H1 (cell line): ENCODE results near the gene MGAT4B. TPM values are rescaled to one million over a fixed set of nuclear protein-coding genes. Genes with fewer than 3 reads are reported as not detected.

ENCODE experiments used
- CTCF ChIA-PET: fragments of 300-600 bp; sonication (Branson Sonifier 250); formaldehyde crosslinking; loops from one replicate; lab custom pipeline; 2021; ENCODE audit not compliant: partially characterized antibody; lab: Charles Lee
- POLR2A ChIA-PET: fragments of 300-600 bp; sonication (Branson Sonifier 250); formaldehyde crosslinking; loops from one replicate; lab custom pipeline; 2021; ENCODE audit warnings: inconsistent platforms; ENCODE audit not compliant: partially characterized antibody; lab: Charles Lee
- DNase-seq, 2 experiments: peaks; one replicate each; pipeline versions ENCODE4 v3.0.0 to v3.0.0-alpha.2; 2010 to 2022; ENCODE audit warnings: low spot score in 2 of 2, low read depth in 1 of 2, mixed read lengths in 1 of 2
- FAIRE-seq: peaks from 2 replicates; lab custom pipeline; 2011; peaks lifted over from hg19 to GRCh38; lab: Jason Lieb, UNC
- H2AFZ ChIP-seq: 2 replicates; pipeline ENCODE4 v1.8.1; 2012; ENCODE audit warnings: low read length, inconsistent platforms
- H2AK5ac ChIP-seq: 2 replicates; pipeline ENCODE4 v1.6.1; 2013; ENCODE audit warnings: low read depth, low read length
- H2BK120ac ChIP-seq: replicated peaks from 2 replicates; pipeline ENCODE3; 2013; ENCODE audit warnings: low read depth, low read length, inconsistent platforms
- H2BK12ac ChIP-seq: 2 replicates; pipeline ENCODE4 v1.6.1; 2013; ENCODE audit warnings: low read depth, low read length
- H2BK15ac ChIP-seq: 2 replicates; pipeline ENCODE4 v1.6.1; 2013; ENCODE audit warnings: low read length
- H2BK20ac ChIP-seq: 2 replicates; pipeline ENCODE4 v1.6.1; 2013; ENCODE audit warnings: low read length
- H2BK5ac ChIP-seq: 2 replicates; pipeline ENCODE4 v1.6.1; 2013; ENCODE audit warnings: low read depth, low read length
- H3K14ac ChIP-seq: 2 replicates; pipeline ENCODE4 v1.6.1; 2013; ENCODE audit warnings: inconsistent platforms; ENCODE audit not compliant: insufficient read length
- H3K18ac ChIP-seq: 2 replicates; pipeline ENCODE4 v1.6.1; 2013; ENCODE audit warnings: low read length; ENCODE audit errors: extremely low read depth
- H3K23ac ChIP-seq: 2 replicates; pipeline ENCODE4 v1.6.1; 2013; ENCODE audit warnings: inconsistent platforms; ENCODE audit not compliant: insufficient read length
- H3K23me2 ChIP-seq: 2 replicates; pipeline ENCODE4 v1.6.1; 2013; ENCODE audit warnings: low read depth, low read length
- H3K27ac ChIP-seq: 2 replicates; pipeline ENCODE4 v1.6.1; 2011; ENCODE audit warnings: low read depth, low read length, inconsistent platforms
- H3K27me3 ChIP-seq, 4 experiments: replicated peaks in 1 of 4; 1 replicate in 1 of 4; 2 replicates in 3 of 4; pipeline versions ENCODE4 v1.6.1 to v1.8.1; 2011 to 2013; ENCODE audit warnings: low read length in 3 of 4, mild to moderate bottlenecking in 3 of 4, inconsistent platforms in 2 of 4, mixed read lengths in 2 of 4, moderate library complexity in 1 of 4; ENCODE audit not compliant: control insufficient read depth in 3 of 4, insufficient read depth in 3 of 4; ENCODE audit errors: extremely low read depth in 1 of 4
- H3K36me3 ChIP-seq, 4 experiments: 2 replicates each; pipeline versions ENCODE4 v1.6.1 to v1.8.1; 2011 to 2013; ENCODE audit warnings: mild to moderate bottlenecking in 4 of 4, low read length in 3 of 4, moderate library complexity in 2 of 4, control low read depth in 1 of 4, inconsistent platforms in 1 of 4; ENCODE audit not compliant: insufficient read depth in 4 of 4, control insufficient read depth in 2 of 4
- H3K4ac ChIP-seq: replicated peaks from 2 replicates; pipeline ENCODE3; 2013; ENCODE audit warnings: low read length, low read depth, mixed read lengths, inconsistent platforms; ENCODE audit not compliant: insufficient read length
- H3K4me1 ChIP-seq, 4 experiments: replicated peaks in 1 of 4; 1 replicate in 1 of 4; 2 replicates in 3 of 4; pipeline versions ENCODE4 v1.6.1 to v1.8.1; 2011 to 2013; ENCODE audit warnings: low read length in 3 of 4, inconsistent platforms in 2 of 4, mixed read lengths in 1 of 4; ENCODE audit not compliant: insufficient read depth in 4 of 4, control insufficient read depth in 3 of 4
- H3K4me2 ChIP-seq, 2 experiments: 2 replicates each; pipeline versions ENCODE4 v1.6.1 to v1.8.1; 2011 to 2013; ENCODE audit warnings: low read depth in 2 of 2, low read length in 2 of 2, control low read depth in 1 of 2, inconsistent platforms in 1 of 2, mild to moderate bottlenecking in 1 of 2; ENCODE audit not compliant: insufficient read depth in 1 of 2
- H3K4me3 ChIP-seq, 4 experiments: fragments of 200-600, 300-600 bp in 1 of 4; sonication (generic), shearing (Covaris generic), sonication (Bioruptor Twin) in 1 of 4; 2 replicates each; pipeline versions ENCODE4 v1.5.1 to v1.8.1; 2011 to 2016; ENCODE audit warnings: low read length in 4 of 4, low read depth in 3 of 4, control low read depth in 2 of 4, inconsistent platforms in 2 of 4, mild to moderate bottlenecking in 2 of 4, mixed read lengths in 1 of 4, moderate library complexity in 1 of 4; ENCODE audit not compliant: insufficient read depth in 2 of 4; ENCODE audit errors: extremely low read depth in 1 of 4
- H3K56ac ChIP-seq: replicated peaks from 2 replicates; pipeline ENCODE3; 2013; ENCODE audit warnings: low read depth, mild to moderate bottlenecking, mixed read lengths, low read length, inconsistent platforms; ENCODE audit not compliant: insufficient read length
- H3K79me1 ChIP-seq: 2 replicates; pipeline ENCODE4 v1.6.1; 2013; ENCODE audit warnings: low read depth, low read length, control low read depth
- H3K79me2 ChIP-seq, 2 experiments: 2 replicates each; pipeline versions ENCODE4 v1.6.1 to v1.8.1; 2012 to 2013; ENCODE audit warnings: low read length in 2 of 2, mild to moderate bottlenecking in 2 of 2, inconsistent platforms in 1 of 2; ENCODE audit not compliant: insufficient read depth in 2 of 2, control insufficient read depth in 1 of 2
- H3K9ac ChIP-seq, 4 experiments: replicated peaks in 1 of 4; 1 replicate in 1 of 4; 2 replicates in 3 of 4; pipeline versions ENCODE4 v1.6.1 to v1.8.1; 2011 to 2013; ENCODE audit warnings: low read depth in 3 of 4, low read length in 3 of 4, control low read depth in 2 of 4, mild to moderate bottlenecking in 2 of 4, moderate library complexity in 2 of 4, inconsistent platforms in 1 of 4; ENCODE audit errors: extremely low read depth in 1 of 4
- H3K9me3 ChIP-seq, 2 experiments: 2 replicates each; pipeline versions ENCODE4 v1.6.1 to v1.8.1; 2012 to 2013; ENCODE audit warnings: mild to moderate bottlenecking in 2 of 2, moderate library complexity in 2 of 2, control low read depth in 1 of 2, inconsistent platforms in 1 of 2, low read depth in 1 of 2, low read length in 1 of 2, mixed read lengths in 1 of 2; ENCODE audit not compliant: insufficient read depth in 2 of 2
- H4K20me1 ChIP-seq, 2 experiments: replicated peaks in 1 of 2; 2 replicates each; pipeline versions ENCODE3 to v1.8.1; 2011 to 2013; ENCODE audit warnings: inconsistent platforms in 2 of 2, low read length in 2 of 2, mild to moderate bottlenecking in 1 of 2; ENCODE audit not compliant: insufficient read depth in 2 of 2, control insufficient read depth in 1 of 2
- H4K5ac ChIP-seq: 2 replicates; pipeline ENCODE4 v1.6.1; 2013; ENCODE audit warnings: low read length, low read depth, mixed read lengths, inconsistent platforms; ENCODE audit not compliant: insufficient read length
- H4K8ac ChIP-seq: 2 replicates; pipeline ENCODE4 v1.8.0; 2013; ENCODE audit warnings: mild to moderate bottlenecking, moderate library complexity, low read length, inconsistent platforms; ENCODE audit not compliant: insufficient read depth; ENCODE audit errors: extremely low read depth
- H4K91ac ChIP-seq: replicated peaks from 2 replicates; pipeline ENCODE3; 2013; ENCODE audit warnings: low read length, mixed read lengths, inconsistent platforms; ENCODE audit not compliant: insufficient read length
- GTF2F1 ChIP-seq: IDR thresholded peaks from 2 replicates; pipeline ENCODE4 v1.6.1; 2012; ENCODE audit warnings: low read depth, low read length, improper control_type of control experiment, borderline replicate concordance
- POLR2A ChIP-seq, 2 experiments: IDR thresholded peaks; 1 replicate in 1 of 2; 2 replicates in 1 of 2; pipeline ENCODE4 v1.6.1; 2011; ENCODE audit warnings: low read depth in 2 of 2, low read length in 2 of 2, mild to moderate bottlenecking in 2 of 2; ENCODE audit errors: control extremely low read depth in 1 of 2
- SIX5 ChIP-seq: IDR thresholded peaks from 2 replicates; pipeline ENCODE4 v1.6.1; 2011; ENCODE audit warnings: mild to moderate bottlenecking, low read depth, low read length
- SP1 ChIP-seq: IDR thresholded peaks from 2 replicates; pipeline ENCODE4 v1.6.1; 2011; ENCODE audit warnings: low read depth, low read length
- TCF12 ChIP-seq: IDR thresholded peaks from 2 replicates; pipeline ENCODE4 v1.6.1; 2011; ENCODE audit warnings: low read depth, mild to moderate bottlenecking, low read length
- WGBS, 2 experiments: shearing (Covaris generic) in 1 of 2; methylation state at CpG; one replicate each; pipeline versions ENCODE4 v1.1.6 to v1.1.7; 2013 to 2015; ENCODE audit warnings: low lambda C conversion rate in 2 of 2, mixed read lengths in 2 of 2, inconsistent platforms in 1 of 2, low coverage in 1 of 2, missing lambda C conversion rate in 1 of 2; ENCODE audit not compliant: insufficient replicate concordance in 2 of 2, insufficient coverage in 1 of 2, insufficient read length in 1 of 2; ENCODE audit errors: extremely low coverage in 1 of 2, missing lambda C conversion rate in 1 of 2; 5-methylcytosine and 5-hydroxymethylcytosine counted together
- polyA plus RNA-seq, 7 experiments: library from polyadenylated mRNA; depleted of rRNA in 3 of 7; stranded (reverse) in 5 of 7; unstranded in 2 of 7; fragments of >200 nt in 5 of 7; fragments of 200-250 nt in 2 of 7; gene quantifications; 1 replicate in 5 of 7; 2 replicates in 1 of 7; 4 replicates in 1 of 7; pipeline versions ENCODE4 v1.2.1 to v1.2.3, GENCODE V29; 2011 to 2013; ENCODE audit warnings: missing spikeins in 2 of 7, mixed read lengths in 2 of 7
- total RNA-seq: library from RNA; stranded (reverse); fragmentation: NEBNext Ultra II Directional; extraction: Animal tissue kit (Norgen Biotek cat#: 25700); gene quantifications from 2 replicates; pipeline ENCODE4 v1.2.1, GENCODE V29; 2021

The MGAT4B gene
- total and polyA plus RNA-seq, 2 of the 8 experiments (the other 6 are each of a cell fraction or from before 2014, with no cell fraction given) = 116 to 128 TPM

DNA sequence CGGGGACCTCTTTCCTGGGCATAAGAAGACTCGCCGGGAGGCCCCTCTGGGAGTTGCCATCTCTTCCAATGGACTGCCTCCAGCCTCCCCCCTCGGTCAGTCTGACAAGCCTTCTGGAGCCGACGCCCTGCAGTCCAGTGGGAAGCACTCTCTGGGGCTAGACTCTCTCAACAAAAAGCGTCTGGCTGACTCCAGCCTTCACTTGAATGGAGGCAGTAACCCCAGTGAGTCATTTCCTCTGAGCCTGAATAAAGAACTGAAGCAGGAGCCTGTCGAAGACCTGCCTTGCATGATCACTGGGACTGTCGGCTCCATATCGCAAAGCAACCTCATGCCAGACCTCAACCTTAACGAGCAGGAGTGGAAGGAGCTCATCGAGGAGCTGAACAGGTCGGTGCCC is 41.3 kb downstream of the MGAT4B start:
- CTCF ChIA-PET = interaction anchor here (0.7 to 6.0 kb wide), 4 partner anchors 11 to 48 kb away, joined by 3 to 53 read pairs (median 3); no protein-coding TSS in a partner anchor
- POLR2A ChIA-PET = no interaction called here
- Histone ChIP-seq H3K9me3 (no peaks in the 10 kb centered on the region), H4K8ac (no peak overlapping the region), H3K18ac (no peak overlapping the region), H4K91ac (no peak overlapping the region), H3K14ac (no peak overlapping the region), H2BK5ac (no peak overlapping the region), H3K27ac (no peak overlapping the region), H2AK5ac (no peak overlapping the region), H2BK20ac (no peak overlapping the region), H3K23me2 (no peaks in the 10 kb centered on the region), H3K79me1 (peaks cover 10% of the 10 kb centered on the region), H2BK120ac (no peak overlapping the region), H3K4me1 (peaks cover 3 to 21% (median 4%) of the 10 kb centered on the region in 4 experiments), H3K9ac (no peak overlapping the region), H3K56ac (no peak overlapping the region), H2BK12ac (no peak overlapping the region)
- 92% methylated on average over 13 of the region's 13 CpGs; no CpG with 5 or more reads in 1 of the 2 experiments for WGBS, 2 experiments
- no peak for DNase-seq
- FAIRE-seq = no peak
- no peak for TF ChIP-seq POLR2A (IDR thresholded peaks at IDR 0.05; ENCODE audit: control extremely low read depth in 1 of 2, low read depth in 2 of 2, low read length in 2 of 2)
- no peak for TF ChIP-seq SP1
- TF ChIP-seq TCF12 = no peak
- no peak for TF ChIP-seq SIX5
- TF ChIP-seq GTF2F1 = no peak
- TF ChIP-seq, all 59 proteins: peak for 0
- H3K79me2 ChIP-seq = peaks cover 0 to 58% of the 10 kb centered on the region in 2 experiments; a peak in 2 of 4 replicates
- H2AFZ ChIP-seq = no peak overlapping the region
- H3K4me2 ChIP-seq = no peak overlapping the region
- peaks cover 19 to 28% of the 10 kb centered on the region in 2 experiments for H4K20me1 ChIP-seq
- peaks cover 15 to 40% (median 22%) of the 10 kb centered on the region in 4 experiments for H3K36me3 ChIP-seq
- H4K5ac ChIP-seq = no peak overlapping the region
- no peak overlapping the region for H2BK15ac ChIP-seq
- H3K4me3 ChIP-seq = no peak overlapping the region
- H3K23ac ChIP-seq = no peak overlapping the region
- H3K27me3 ChIP-seq = no peaks in the 10 kb centered on the region
- no peak overlapping the region for H3K4ac ChIP-seq
